Measurements from ENCODE around the gene LINC01488. TPM values are rescaled to one million over a fixed set of nuclear protein-coding genes. Genes with fewer than 3 reads are reported as not detected.

LINC01488 gene
- total RNA-seq, 2 experiments from 2014 or later: not detected

DNA sequence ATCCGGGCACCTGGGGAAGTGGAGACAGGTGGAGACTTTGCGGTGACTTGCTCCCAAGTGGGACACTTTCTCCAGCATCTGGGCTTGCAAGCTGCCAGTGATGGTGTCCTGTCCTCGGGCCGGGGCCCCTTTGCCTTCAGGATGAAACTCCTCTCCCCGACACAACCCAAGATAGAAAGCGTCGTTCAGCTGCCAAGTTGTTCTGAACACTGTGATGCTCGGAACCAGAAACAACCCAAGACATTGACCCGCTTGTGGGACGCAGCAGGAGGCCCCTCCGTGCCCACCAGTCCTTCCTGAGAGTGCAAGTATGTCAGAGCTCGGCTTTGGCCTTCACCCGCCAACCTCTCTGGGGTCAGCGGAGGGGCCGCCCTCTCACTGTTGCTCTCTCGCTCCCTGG is 31.3 kb downstream of the LINC01488 start:
- Mint-ChIP-seq H3K9me3 (peaks cover 5% of the 10 kb centered on the region), H3K4me1 (peaks cover 7% of the 10 kb centered on the region), H3K27ac (no peak overlapping the region), H3K4me3 (no peak overlapping the region), H3K27me3 (no peaks in the 10 kb centered on the region), H3K36me3 (peaks cover 3% of the 10 kb centered on the region)
- no peak for DNase-seq

GRCh38 chr11:69513196-69513595 is 31.7 kb downstream of the LINC01488 start:
- Mint-ChIP-seq H3K27me3 (no peaks in the 10 kb centered on the region), H3K4me1 (peaks cover 7% of the 10 kb centered on the region), H3K27ac (no peak overlapping the region), H3K36me3 (peaks cover 3% of the 10 kb centered on the region), H3K4me3 (no peak overlapping the region), H3K9me3 (peaks cover 6% of the 10 kb centered on the region)
- no peak for DNase-seq

GRCh38 chr11:69513663-69514224 is 32.3 kb downstream of the LINC01488 start:
- H3K27ac Mint-ChIP-seq: no peak overlapping the region
- H3K36me3 Mint-ChIP-seq: peaks cover 3% of the 10 kb centered on the region
- DNase-seq: no peak
- no peak overlapping the region for H3K4me3 Mint-ChIP-seq
- H3K27me3 Mint-ChIP-seq: no peaks in the 10 kb centered on the region
- peaks cover 6% of the 10 kb centered on the region for H3K4me1 Mint-ChIP-seq
- peaks cover 11% of the 10 kb centered on the region for H3K9me3 Mint-ChIP-seq

DNA sequence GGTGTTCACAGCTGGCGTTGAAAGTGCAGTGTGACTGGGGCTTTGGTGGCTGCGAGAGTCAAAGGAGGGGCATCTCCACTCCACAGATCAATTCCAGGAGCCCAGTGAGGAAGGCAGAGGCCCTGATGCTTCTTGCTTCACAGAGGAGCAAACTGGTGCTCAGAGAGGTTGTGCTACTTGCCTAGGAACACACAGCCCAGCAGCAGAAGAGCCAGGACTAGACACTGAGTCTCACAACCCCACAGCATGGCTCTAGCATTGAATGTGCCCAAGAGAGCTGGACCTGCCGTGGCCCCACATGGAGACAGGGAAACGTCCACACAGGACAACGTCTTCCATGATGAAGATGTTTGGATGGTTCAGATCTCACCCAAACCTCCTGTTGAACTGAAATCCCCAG is 33.3 kb downstream of the LINC01488 start:
- no peak for DNase-seq
- Mint-ChIP-seq H3K36me3 (peaks cover 3% of the 10 kb centered on the region), H3K4me3 (no peak overlapping the region), H3K27ac (no peak overlapping the region), H3K4me1 (no peaks in the 10 kb centered on the region), H3K27me3 (no peaks in the 10 kb centered on the region), H3K9me3 (peaks cover 13% of the 10 kb centered on the region)

GRCh38 chr11:69515271-69516245 is 34.1 kb downstream of the LINC01488 start:
- Mint-ChIP-seq H3K4me1 (no peaks in the 10 kb centered on the region), H3K36me3 (peaks cover 3% of the 10 kb centered on the region), H3K27me3 (no peaks in the 10 kb centered on the region), H3K27ac (no peak overlapping the region), H3K9me3 (peaks cover 13% of the 10 kb centered on the region), H3K4me3 (no peak overlapping the region)
- no peak for DNase-seq

- H3K4me1 Mint-ChIP-seq: no peaks in the 10 kb centered on the region
- peaks cover 13% of the 10 kb centered on the region for H3K9me3 Mint-ChIP-seq
- H3K36me3 Mint-ChIP-seq: peaks cover 3% of the 10 kb centered on the region
- H3K27me3 Mint-ChIP-seq: no peaks in the 10 kb centered on the region
- no peak overlapping the region for H3K27ac Mint-ChIP-seq
- no peak for DNase-seq
- no peak overlapping the region for H3K4me3 Mint-ChIP-seq
Measured at GRCh38 chr11:69516526-69516925, 35.1 kb downstream of the LINC01488 start.

- H3K4me3 Mint-ChIP-seq: no peak overlapping the region
- H3K27me3 Mint-ChIP-seq: no peaks in the 10 kb centered on the region
- DNase-seq: no peak
- peaks cover 13% of the 10 kb centered on the region for H3K9me3 Mint-ChIP-seq
- no peaks in the 10 kb centered on the region for H3K4me1 Mint-ChIP-seq
- H3K27ac Mint-ChIP-seq: no peak overlapping the region
- peaks cover 3% of the 10 kb centered on the region for H3K36me3 Mint-ChIP-seq
Measured at GRCh38 chr11:69518081-69518950, 36.9 kb downstream of the LINC01488 start.

DNA sequence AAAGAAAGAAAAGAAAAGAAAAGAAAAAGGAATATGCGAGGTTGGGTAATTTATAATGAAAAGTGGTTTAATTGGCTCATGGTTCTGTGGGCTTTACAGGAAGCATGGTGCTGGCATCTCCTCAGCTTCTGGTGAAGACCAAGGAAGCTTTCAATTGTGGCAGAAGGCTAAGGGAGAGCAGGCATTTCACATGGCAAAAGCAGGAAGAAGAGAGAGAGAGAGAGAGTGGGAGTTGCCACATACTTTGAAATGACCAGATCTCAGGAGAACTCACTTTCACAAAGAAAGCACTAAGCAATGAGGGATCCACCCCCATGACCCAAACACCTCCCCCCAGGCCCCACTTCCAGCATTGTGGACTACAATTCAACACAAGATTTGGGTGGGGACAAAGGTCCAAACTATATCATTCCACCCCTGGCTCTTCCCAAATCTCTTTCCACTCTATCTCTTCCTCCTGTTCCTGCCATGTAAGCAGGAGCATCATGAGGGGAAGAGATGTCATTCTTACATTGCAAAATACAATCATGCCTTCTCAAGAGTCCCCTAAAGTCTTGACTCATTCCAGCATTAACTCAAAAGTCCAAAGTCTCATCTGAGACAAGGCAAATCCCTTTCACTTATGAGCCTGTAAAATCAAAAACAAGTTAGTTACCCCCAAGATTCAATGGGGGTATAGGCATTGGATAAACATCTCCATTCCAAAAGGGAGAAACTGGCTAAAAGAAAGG is 38.9 kb downstream of the LINC01488 start:
- DNase-seq: no peak
- Mint-ChIP-seq H3K9me3 (peaks cover 13% of the 10 kb centered on the region), H3K36me3 (peaks cover 3% of the 10 kb centered on the region), H3K4me1 (no peaks in the 10 kb centered on the region), H3K27me3 (no peaks in the 10 kb centered on the region), H3K27ac (no peak overlapping the region), H3K4me3 (no peak overlapping the region)

GRCh38 chr11:69521457-69521856 is 40.0 kb downstream of the LINC01488 start:
- H3K36me3 Mint-ChIP-seq: no peaks in the 10 kb centered on the region
- H3K4me3 Mint-ChIP-seq: no peak overlapping the region
- H3K9me3 Mint-ChIP-seq: peaks cover 8% of the 10 kb centered on the region
- no peaks in the 10 kb centered on the region for H3K4me1 Mint-ChIP-seq
- no peaks in the 10 kb centered on the region for H3K27me3 Mint-ChIP-seq
- DNase-seq: no peak
- H3K27ac Mint-ChIP-seq: no peak overlapping the region

DNA sequence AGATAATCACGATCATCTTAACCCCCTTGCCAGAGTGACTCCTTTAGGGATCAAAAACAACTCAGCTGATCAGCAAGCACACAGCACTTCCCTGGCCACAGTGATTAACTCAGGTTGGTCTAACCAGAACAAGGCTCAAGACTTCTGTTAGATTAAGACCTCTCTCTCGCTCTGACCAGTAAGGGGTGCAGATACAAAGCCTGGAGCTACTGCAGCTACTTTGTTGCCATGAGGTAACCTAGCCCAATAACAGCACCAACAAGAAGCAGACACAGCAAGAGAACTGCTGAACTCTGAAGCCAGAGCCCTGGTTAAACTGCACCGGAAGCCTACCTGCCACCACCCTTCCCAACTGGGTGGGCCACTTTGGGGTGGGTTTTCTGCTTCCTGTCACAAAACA is 42.0 kb downstream of the LINC01488 start:
- DNase-seq: no peak
- H3K27ac Mint-ChIP-seq: no peak overlapping the region
- no peaks in the 10 kb centered on the region for H3K4me1 Mint-ChIP-seq
- no peaks in the 10 kb centered on the region for H3K27me3 Mint-ChIP-seq
- H3K9me3 Mint-ChIP-seq: peaks cover 5% of the 10 kb centered on the region
- no peaks in the 10 kb centered on the region for H3K36me3 Mint-ChIP-seq
- no peak overlapping the region for H3K4me3 Mint-ChIP-seq

DNA sequence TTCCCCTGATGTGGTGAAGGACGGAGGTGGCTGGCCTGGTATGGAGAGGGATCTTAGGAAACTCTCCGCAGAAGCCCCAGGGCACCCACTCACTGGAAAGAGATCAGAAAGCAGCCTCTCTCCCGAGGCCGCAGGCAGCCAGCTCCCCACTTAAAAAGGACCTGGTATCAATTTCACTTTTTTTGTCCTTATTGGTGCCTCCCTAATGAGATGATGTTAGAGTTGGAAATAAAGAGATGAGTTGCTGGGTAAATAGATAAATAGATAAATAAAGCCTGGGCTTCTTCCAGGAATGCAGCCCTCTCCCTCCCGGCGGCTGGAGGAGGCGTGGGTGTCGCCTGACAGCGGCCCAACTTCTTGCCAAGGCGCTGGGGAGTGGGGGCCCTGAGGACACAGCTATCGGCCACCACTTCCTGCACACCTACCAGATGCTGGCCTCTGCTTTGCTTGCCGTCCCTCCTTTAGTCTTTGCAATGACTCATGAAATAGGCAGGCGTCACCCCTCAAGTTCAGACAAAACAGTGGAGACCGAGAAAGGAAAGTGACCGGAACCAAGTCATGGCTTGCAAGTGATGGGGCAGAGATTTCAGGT is 42.9 kb downstream of the LINC01488 start:
- H3K27me3 Mint-ChIP-seq: peaks cover 3% of the 10 kb centered on the region
- no peaks in the 10 kb centered on the region for H3K9me3 Mint-ChIP-seq
- no peak overlapping the region for H3K27ac Mint-ChIP-seq
- no peak overlapping the region for H3K4me3 Mint-ChIP-seq
- H3K36me3 Mint-ChIP-seq: no peaks in the 10 kb centered on the region
- H3K4me1 Mint-ChIP-seq: no peaks in the 10 kb centered on the region
- no peak for DNase-seq

- peaks cover 9% of the 10 kb centered on the region for H3K27me3 Mint-ChIP-seq
- H3K36me3 Mint-ChIP-seq: no peaks in the 10 kb centered on the region
- no peak for DNase-seq
- no peaks in the 10 kb centered on the region for H3K4me1 Mint-ChIP-seq
- no peak overlapping the region for H3K27ac Mint-ChIP-seq
- H3K9me3 Mint-ChIP-seq: no peaks in the 10 kb centered on the region
- H3K4me3 Mint-ChIP-seq: no peak overlapping the region
Measured at GRCh38 chr11:69524991-69525411, 43.5 kb downstream of the LINC01488 start.

- DNase-seq: no peak
- Mint-ChIP-seq H3K36me3 (no peaks in the 10 kb centered on the region), H3K4me3 (no peak overlapping the region), H3K9me3 (no peaks in the 10 kb centered on the region), H3K4me1 (no peaks in the 10 kb centered on the region), H3K27ac (no peak overlapping the region), H3K27me3 (peaks cover 17% of the 10 kb centered on the region)
Measured at GRCh38 chr11:69525516-69526452, 44.3 kb downstream of the LINC01488 start.

Measured in activated naive CD8-positive, alpha-beta T cell treated with anti-CD3 and anti-CD28 coated beads for 36 hours (primary cell).